Measurements from ENCODE around the gene RIT2. TPM values are rescaled to one million over a fixed set of nuclear protein-coding genes. Genes with fewer than 3 reads are reported as not detected.

Gene RIT2
- total and polyA plus RNA-seq, 10 donors, result not detected

GRCh38 chr18:42882122-42882521 lies 233.4 kb downstream of the RIT2 start:
- no peaks in the 10 kb centered on the region for H3K27me3 ChIP-seq (replicated peaks in 1 of 7)
- H3K4me3 ChIP-seq, result no peak overlapping the region
- WGBS, 5 donors, result 80 to 90% (median 82%) methylated on average over 3 of the region's 3 CpGs
- DNase-seq, result no peak
- H3K27ac ChIP-seq, result no peak overlapping the region
- H3K36me3 ChIP-seq, result no peaks in the 10 kb centered on the region
- TF ChIP-seq POLR2AphosphoS5 (IDR thresholded peaks at IDR 0.05) (no peak), POLR2A (IDR thresholded peaks at IDR 0.05) (no peak)
- intact Hi-C loops (cut with DNase I; ENCODE audit: low total_unique reads), result no loop called here
- H3K4me1 ChIP-seq, result no peaks in the 10 kb centered on the region
- H3K9me3 ChIP-seq, result no peaks in the 10 kb centered on the region

GRCh38 chr18:42872838-42873237 lies 242.6 kb downstream of the RIT2 start:
- TF ChIP-seq CTCF (IDR thresholded peaks at IDR 0.05 in 8 of 11, conservative IDR thresholded peaks at IDR 0.05 in 3 of 11), result no peak
- H3K4me1 ChIP-seq, result no peaks in the 10 kb centered on the region
- no peak overlapping the region for H3K4me3 ChIP-seq
- no peaks in the 10 kb centered on the region for H3K27me3 ChIP-seq (replicated peaks in 1 of 7)
- no peak overlapping the region for H3K27ac ChIP-seq
- H3K9me3 ChIP-seq, result no peaks in the 10 kb centered on the region
- DNase-seq, result no peak
- 63 to 88% (median 70%) methylated on average over 2 of the region's 2 CpGs for WGBS, 5 donors
- H3K36me3 ChIP-seq, result no peaks in the 10 kb centered on the region
- intact Hi-C loops (cut with DNase I; ENCODE audit: low total_unique reads), result no loop called here

GRCh38 chr18:42864876-42865275 lies 250.6 kb downstream of the RIT2 start:
- no peak overlapping the region for H3K27ac ChIP-seq
- H3K9me3 ChIP-seq, result no peaks in the 10 kb centered on the region
- no peaks in the 10 kb centered on the region for H3K4me1 ChIP-seq
- intact Hi-C loops (cut with DNase I; ENCODE audit: low total_unique reads), result no loop called here
- no peaks in the 10 kb centered on the region for H3K27me3 ChIP-seq (replicated peaks in 1 of 7)
- H3K36me3 ChIP-seq, result no peaks in the 10 kb centered on the region
- no peak overlapping the region for H3K4me3 ChIP-seq
- no peak for DNase-seq
- TF ChIP-seq POLR2A (IDR thresholded peaks at IDR 0.05) (no peak), CTCF (IDR thresholded peaks at IDR 0.05 in 8 of 11, conservative IDR thresholded peaks at IDR 0.05 in 3 of 11) (no peak), POLR2AphosphoS5 (IDR thresholded peaks at IDR 0.05) (no peak)

- Histone ChIP-seq H3K27me3 (replicated peaks in 1 of 7) (no peaks in the 10 kb centered on the region), H3K9me3 (no peaks in the 10 kb centered on the region), H3K27ac (no peak overlapping the region), H3K4me1 (no peaks in the 10 kb centered on the region), H3K36me3 (no peaks in the 10 kb centered on the region), H3K4me3 (no peak overlapping the region)
- DNase-seq, result no peak
- intact Hi-C loops (cut with DNase I; ENCODE audit: low total_unique reads), result no loop called here
- TF ChIP-seq POLR2A (IDR thresholded peaks at IDR 0.05) (no peak), CTCF (IDR thresholded peaks at IDR 0.05 in 8 of 11, conservative IDR thresholded peaks at IDR 0.05 in 3 of 11) (no peak), POLR2AphosphoS5 (IDR thresholded peaks at IDR 0.05) (no peak)
Measured at GRCh38 chr18:42861271-42861670, 254.2 kb downstream of the RIT2 start.

GRCh38 chr18:42860548-42860947 lies 254.9 kb downstream of the RIT2 start:
- H3K4me1 ChIP-seq, result no peaks in the 10 kb centered on the region
- H3K36me3 ChIP-seq, result no peaks in the 10 kb centered on the region
- no peak for TF ChIP-seq POLR2A (IDR thresholded peaks at IDR 0.05)
- no peak for TF ChIP-seq CTCF (IDR thresholded peaks at IDR 0.05 in 8 of 11, conservative IDR thresholded peaks at IDR 0.05 in 3 of 11)
- TF ChIP-seq POLR2AphosphoS5 (IDR thresholded peaks at IDR 0.05), result no peak
- DNase-seq, result no peak
- no peaks in the 10 kb centered on the region for H3K9me3 ChIP-seq
- WGBS, 5 donors, result 79 to 95% (median 88%) methylated on average over 1 of the region's 1 CpG
- no peaks in the 10 kb centered on the region for H3K27me3 ChIP-seq (replicated peaks in 1 of 7)
- H3K27ac ChIP-seq, result no peak overlapping the region
- intact Hi-C loops (cut with DNase I; ENCODE audit: low total_unique reads), result no loop called here
- H3K4me3 ChIP-seq, result no peak overlapping the region

Measured in spleen (tissue), 11 donors.